HG03139 (cell line): Measurements from ENCODE around the gene LAMA2.
A peak's percentile ranks its signal among the peaks of the same experiment; 100 is the strongest.

Experiments
- ATAC-seq: cut with Tn5 transposase; IDR thresholded peaks from one replicate; pipeline ENCODE4 v1.9.1; 2021; ENCODE audit not compliant: unreplicated experiment

LAMA2 gene

GRCh38 chr6:129485746-129486145 lies 602.8 kb downstream of the LAMA2 start:
- no peak for ATAC-seq

- no peak for ATAC-seq
Measured at GRCh38 chr6:129486327-129486726, 603.4 kb downstream of the LAMA2 start.

- no peak for ATAC-seq
Measured at GRCh38 chr6:129488313-129488712, 605.4 kb downstream of the LAMA2 start.

GRCh38 chr6:129489215-129489765 lies 606.4 kb downstream of the LAMA2 start:
- ATAC-seq, result no peak

- ATAC-seq, result peak; percentile 89
Measured at GRCh38 chr6:129490521-129491255, 607.8 kb downstream of the LAMA2 start.

- peak; percentile 3 for ATAC-seq
Measured at GRCh38 chr6:129491436-129491835, 608.5 kb downstream of the LAMA2 start.

- ATAC-seq, result no peak
Measured at GRCh38 chr6:129492260-129492659, 609.3 kb downstream of the LAMA2 start.

GRCh38 chr6:129493354-129493902 lies 610.5 kb downstream of the LAMA2 start:
- no peak for ATAC-seq

- ATAC-seq, result no peak
Measured at GRCh38 chr6:129494099-129494498, 611.2 kb downstream of the LAMA2 start.

GRCh38 chr6:129494586-129494985 lies 611.6 kb downstream of the LAMA2 start:
- ATAC-seq, result no peak

GRCh38 chr6:129495652-129496051 lies 612.7 kb downstream of the LAMA2 start:
- no peak for ATAC-seq

GRCh38 chr6:129497481-129498441 lies 614.8 kb downstream of the LAMA2 start:
- no peak for ATAC-seq

GRCh38 chr6:129498541-129498940 lies 615.6 kb downstream of the LAMA2 start:
- ATAC-seq, result no peak

- no peak for ATAC-seq
Measured at GRCh38 chr6:129498950-129499842, 616.3 kb downstream of the LAMA2 start.

GRCh38 chr6:129499843-129500219 lies 616.9 kb downstream of the LAMA2 start:
- ATAC-seq, result no peak

GRCh38 chr6:129500958-129501739 lies 618.2 kb downstream of the LAMA2 start:
- ATAC-seq, result no peak

- ATAC-seq, result no peak
Measured at GRCh38 chr6:129501740-129502660, 619.1 kb downstream of the LAMA2 start.

- ATAC-seq, result no peak
Measured at GRCh38 chr6:129504456-129504855, 621.5 kb downstream of the LAMA2 start.
